ENCODE measurements around the gene OXSR1. TPM values are rescaled to one million over a fixed set of nuclear protein-coding genes. Genes with fewer than 3 reads are reported as not detected.

Gene OXSR1
- total and polyA plus RNA-seq, 2 of the 13 experiments (the other 11 are each of a cell fraction or from before 2014, with no cell fraction given): 27.4 to 32.6 TPM

DNA sequence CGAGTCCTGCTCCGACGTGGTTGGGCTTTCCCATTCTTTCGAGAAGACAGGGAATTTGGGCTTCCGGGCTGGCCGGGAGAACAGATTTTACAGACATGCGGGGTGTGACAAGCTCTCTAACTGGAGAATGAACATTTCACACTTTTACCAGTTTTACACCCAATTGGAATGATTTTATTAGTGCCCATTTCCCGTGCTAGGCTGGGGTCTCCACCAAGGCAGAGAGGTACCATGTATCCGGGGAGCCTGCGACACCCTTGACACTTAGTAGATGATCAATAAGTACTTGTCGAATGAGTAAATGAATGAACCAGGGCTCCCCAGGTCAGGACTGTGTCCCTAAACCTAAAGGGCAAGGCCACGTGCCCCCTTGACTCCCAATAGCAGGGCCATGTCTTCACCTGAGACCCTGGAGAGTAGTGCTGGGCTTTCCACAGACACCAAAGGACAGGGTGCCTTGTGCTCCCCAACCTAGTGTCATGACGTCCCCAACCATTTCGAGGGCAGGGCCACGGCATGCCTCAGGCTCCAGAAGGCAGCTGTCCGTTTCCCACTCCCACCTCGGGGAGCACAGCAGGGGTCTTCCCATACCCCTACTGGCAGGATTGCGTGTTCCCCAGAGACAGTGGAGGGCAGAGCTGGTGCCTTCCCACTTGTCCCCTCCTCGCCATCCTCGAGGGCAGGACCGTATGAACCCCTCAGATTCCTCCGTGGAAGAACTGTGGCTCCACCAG, 27.6 kb upstream of the OXSR1 start (continued):
- TF ChIP-seq MED13 (CRISPR knock-in tag; IDR thresholded peaks at IDR 0.05) (0 out of 2 replicates have a peak, but pooled peaks have one; percentile 45), ZIK1 (CRISPR knock-in tag; IDR thresholded peaks at IDR 0.05; ENCODE audit: borderline replicate concordance, low read depth) (no peak), ZNF232 (CRISPR knock-in tag; IDR thresholded peaks at IDR 0.05; ENCODE audit: borderline replicate concordance) (0 out of 2 replicates have a peak, but pooled peaks have one; percentile 26), GATA4 (IDR thresholded peaks at IDR 0.05; ENCODE audit: borderline replicate concordance, low read depth) (no peak), ELF4 (CRISPR knock-in tag; IDR thresholded peaks at IDR 0.05; ENCODE audit: borderline replicate concordance) (peak; percentile 72; the same call in 1 of the 2 replicates), JUNB (CRISPR knock-in tag; IDR thresholded peaks at IDR 0.05; ENCODE audit: borderline replicate concordance) (no peak), SYNCRIP (IDR thresholded peaks at IDR 0.05; ENCODE audit: insufficient read depth, low read depth, low read length) (no peak), GATAD1 (CRISPR knock-in tag; IDR thresholded peaks at IDR 0.05) (0 out of 2 replicates have a peak, but pooled peaks have one; percentile 10), REXO4 (CRISPR knock-in tag; IDR thresholded peaks at IDR 0.05; ENCODE audit: borderline replicate concordance) (no peak)

DNA sequence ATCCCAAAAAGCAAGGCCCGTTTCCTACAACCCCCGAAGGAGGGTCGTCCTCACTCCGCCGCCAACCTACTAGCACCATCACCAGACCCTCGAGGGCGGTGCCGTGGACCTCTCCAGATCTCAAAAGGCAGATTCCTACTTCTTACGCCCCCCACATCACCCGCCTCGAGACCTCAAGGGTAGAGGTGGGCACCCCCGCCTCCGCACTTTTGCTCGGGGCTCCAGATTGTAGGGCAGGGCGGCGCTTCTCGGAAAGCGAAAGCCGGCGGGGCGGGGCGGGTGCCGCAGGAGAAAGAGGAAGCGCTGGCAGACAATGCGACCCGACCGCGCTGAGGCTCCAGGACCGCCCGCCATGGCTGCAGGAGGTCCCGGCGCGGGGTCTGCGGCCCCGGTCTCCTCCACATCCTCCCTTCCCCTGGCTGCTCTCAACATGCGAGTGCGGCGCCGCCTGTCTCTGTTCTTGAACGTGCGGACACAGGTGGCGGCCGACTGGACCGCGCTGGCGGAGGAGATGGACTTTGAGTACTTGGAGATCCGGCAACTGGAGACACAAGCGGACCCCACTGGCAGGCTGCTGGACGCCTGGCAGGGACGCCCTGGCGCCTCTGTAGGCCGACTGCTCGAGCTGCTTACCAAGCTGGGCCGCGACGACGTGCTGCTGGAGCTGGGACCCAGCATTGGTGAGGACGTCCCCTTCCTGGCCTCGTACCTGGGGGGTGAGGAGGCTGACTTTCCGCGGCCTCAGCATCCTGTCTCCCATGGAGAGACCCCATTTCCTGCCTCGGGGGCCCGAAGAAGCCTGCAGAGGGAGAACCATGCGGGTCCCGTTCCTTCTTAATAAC, 26.8 kb upstream of the OXSR1 start, which contains the start of gene MYD88:
Gene MYD88 (plus strand): TSS at position 313 of the 842 bp plus-strand sequence. CDS start 40 bp downstream, at position 353.
- peak; percentile 55 for ATAC-seq
- in situ Hi-C loops (cut with HindIII; ENCODE audit: extremely low pct_ligation_motif_present, low pct_unique_long_range_greater_than_20kb) (loop anchor here (25.0 kb wide), 1 partner anchor 324 kb away; the partner anchor contains the start of gene ACVR2B), intact Hi-C loops (cut with micrococcal nuclease; ENCODE audit: unreplicated experiment) (loop anchor here (2.0 to 10.0 kb wide), 2 partner anchors 26 to 106 kb away; partner anchors contain the start of gene OXSR1)
- peaks cover 44% of the 10 kb centered on the region for H3K79me2 ChIP-seq (ENCODE audit: insufficient read depth, low read length)
- ChIA-PET POLR2A (interaction anchor here (0.8 to 7.0 kb wide), 5 partner anchors 8 to 44 kb away, joined by 3 to 179 read pairs (median 5); partner anchors contain the start of gene OXSR1), CTCF (ENCODE audit: low intra/inter-chr PET ratio, low total read pairs) (no interaction called here)
- FAIRE-seq: no peak
- H3K9me3 ChIP-seq (ENCODE audit: low read length): no peaks in the 10 kb centered on the region
- WGBS (ENCODE audit: low lambda C conversion rate): 2% methylated on average over 8 of the region's 65 CpGs
- peak within 1 kb of the TSS; percentile 85 for H3K9ac ChIP-seq (ENCODE audit: insufficient read depth, low read depth, low read length)
- peaks cover 41% of the 10 kb centered on the region for H3K4me1 ChIP-seq (ENCODE audit: insufficient read depth, low read length)
- H2AFZ ChIP-seq (ENCODE audit: low read length): peak within 1 kb of the TSS; percentile 28
- peak within 1 kb of the TSS; percentile 75 for H3K27ac ChIP-seq (ENCODE audit: extremely low read length, insufficient read depth, low read length)
- H3K27me3 ChIP-seq (ENCODE audit: control insufficient read depth in 1 of 2, insufficient read depth in 2 of 2, low read length in 2 of 2): no peaks in the 10 kb centered on the region; a peak in 1 of 5 replicates
- DNase-seq (ENCODE audit: low spot score): peak; percentile 63
- peak within 1 kb of the TSS; percentile 98 for H3K4me2 ChIP-seq (ENCODE audit: low read depth, low read length)
- no TSS peak for BruUV-seq (replicated peaks)
- H4K20me1 ChIP-seq (ENCODE audit: insufficient read depth, low read length): no peaks in the 10 kb centered on the region
- H3K4me3 ChIP-seq (replicated peaks in 1 of 3; ENCODE audit: insufficient read depth in 1 of 3, low read depth in 2 of 3, low read length in 3 of 3): peak within 1 kb of the TSS; percentile 59 to 96 (median 88)
- H3K36me3 ChIP-seq (replicated peaks in 1 of 2; ENCODE audit: control insufficient read depth in 1 of 2, insufficient read depth in 2 of 2, low read length in 2 of 2): peaks cover 2 to 18% of the 10 kb centered on the region in 2 experiments; a peak in 3 of 5 replicates
- TF ChIP-seq TAF15 (IDR thresholded peaks at IDR 0.05; ENCODE audit: low read depth, low read length, poor library complexity, severe bottlenecking) (no peak), HNRNPK (IDR thresholded peaks at IDR 0.05; ENCODE audit: low read depth, low read length, poor library complexity, severe bottlenecking) (no peak), ZNF335 (CRISPR knock-in tag; IDR thresholded peaks at IDR 0.05) (peak; percentile 55; the same call in 1 of the 2 replicates)
- TF ChIP-seq, protein P1, sequence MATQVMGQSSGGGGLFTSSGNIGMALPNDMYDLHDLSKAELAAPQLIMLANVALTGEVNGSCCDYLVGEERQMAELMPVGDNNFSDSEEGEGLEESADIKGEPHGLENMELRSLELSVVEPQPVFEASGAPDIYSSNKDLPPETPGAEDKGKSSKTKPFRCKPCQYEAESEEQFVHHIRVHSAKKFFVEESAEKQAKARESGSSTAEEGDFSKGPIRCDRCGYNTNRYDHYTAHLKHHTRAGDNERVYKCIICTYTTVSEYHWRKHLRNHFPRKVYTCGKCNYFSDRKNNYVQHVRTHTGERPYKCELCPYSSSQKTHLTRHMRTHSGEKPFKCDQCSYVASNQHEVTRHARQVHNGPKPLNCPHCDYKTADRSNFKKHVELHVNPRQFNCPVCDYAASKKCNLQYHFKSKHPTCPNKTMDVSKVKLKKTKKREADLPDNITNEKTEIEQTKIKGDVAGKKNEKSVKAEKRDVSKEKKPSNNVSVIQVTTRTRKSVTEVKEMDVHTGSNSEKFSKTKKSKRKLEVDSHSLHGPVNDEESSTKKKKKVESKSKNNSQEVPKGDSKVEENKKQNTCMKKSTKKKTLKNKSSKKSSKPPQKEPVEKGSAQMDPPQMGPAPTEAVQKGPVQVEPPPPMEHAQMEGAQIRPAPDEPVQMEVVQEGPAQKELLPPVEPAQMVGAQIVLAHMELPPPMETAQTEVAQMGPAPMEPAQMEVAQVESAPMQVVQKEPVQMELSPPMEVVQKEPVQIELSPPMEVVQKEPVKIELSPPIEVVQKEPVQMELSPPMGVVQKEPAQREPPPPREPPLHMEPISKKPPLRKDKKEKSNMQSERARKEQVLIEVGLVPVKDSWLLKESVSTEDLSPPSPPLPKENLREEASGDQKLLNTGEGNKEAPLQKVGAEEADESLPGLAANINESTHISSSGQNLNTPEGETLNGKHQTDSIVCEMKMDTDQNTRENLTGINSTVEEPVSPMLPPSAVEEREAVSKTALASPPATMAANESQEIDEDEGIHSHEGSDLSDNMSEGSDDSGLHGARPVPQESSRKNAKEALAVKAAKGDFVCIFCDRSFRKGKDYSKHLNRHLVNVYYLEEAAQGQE (IDR thresholded peaks at IDR 0.05; ENCODE audit: borderline replicate concordance in 1 of 2, low read depth in 1 of 2, low read length in 2 of 2): peak in 1 of 2 experiments; percentile 27; a peak in 1 of 4 replicates
- TF ChIP-seq, protein P2, sequence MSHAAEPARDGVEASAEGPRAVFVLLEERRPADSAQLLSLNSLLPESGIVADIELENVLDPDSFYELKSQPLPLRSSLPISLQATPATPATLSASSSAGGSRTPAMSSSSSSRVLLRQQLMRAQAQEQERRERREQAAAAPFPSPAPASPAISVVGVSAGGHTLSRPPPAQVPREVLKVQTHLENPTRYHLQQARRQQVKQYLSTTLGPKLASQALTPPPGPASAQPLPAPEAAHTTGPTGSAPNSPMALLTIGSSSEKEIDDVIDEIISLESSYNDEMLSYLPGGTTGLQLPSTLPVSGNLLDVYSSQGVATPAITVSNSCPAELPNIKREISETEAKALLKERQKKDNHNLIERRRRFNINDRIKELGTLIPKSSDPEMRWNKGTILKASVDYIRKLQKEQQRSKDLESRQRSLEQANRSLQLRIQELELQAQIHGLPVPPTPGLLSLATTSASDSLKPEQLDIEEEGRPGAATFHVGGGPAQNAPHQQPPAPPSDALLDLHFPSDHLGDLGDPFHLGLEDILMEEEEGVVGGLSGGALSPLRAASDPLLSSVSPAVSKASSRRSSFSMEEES (CRISPR knock-in tag; IDR thresholded peaks at IDR 0.05): no peak
